ENCODE measurements around the gene MYO3B.

DNA sequence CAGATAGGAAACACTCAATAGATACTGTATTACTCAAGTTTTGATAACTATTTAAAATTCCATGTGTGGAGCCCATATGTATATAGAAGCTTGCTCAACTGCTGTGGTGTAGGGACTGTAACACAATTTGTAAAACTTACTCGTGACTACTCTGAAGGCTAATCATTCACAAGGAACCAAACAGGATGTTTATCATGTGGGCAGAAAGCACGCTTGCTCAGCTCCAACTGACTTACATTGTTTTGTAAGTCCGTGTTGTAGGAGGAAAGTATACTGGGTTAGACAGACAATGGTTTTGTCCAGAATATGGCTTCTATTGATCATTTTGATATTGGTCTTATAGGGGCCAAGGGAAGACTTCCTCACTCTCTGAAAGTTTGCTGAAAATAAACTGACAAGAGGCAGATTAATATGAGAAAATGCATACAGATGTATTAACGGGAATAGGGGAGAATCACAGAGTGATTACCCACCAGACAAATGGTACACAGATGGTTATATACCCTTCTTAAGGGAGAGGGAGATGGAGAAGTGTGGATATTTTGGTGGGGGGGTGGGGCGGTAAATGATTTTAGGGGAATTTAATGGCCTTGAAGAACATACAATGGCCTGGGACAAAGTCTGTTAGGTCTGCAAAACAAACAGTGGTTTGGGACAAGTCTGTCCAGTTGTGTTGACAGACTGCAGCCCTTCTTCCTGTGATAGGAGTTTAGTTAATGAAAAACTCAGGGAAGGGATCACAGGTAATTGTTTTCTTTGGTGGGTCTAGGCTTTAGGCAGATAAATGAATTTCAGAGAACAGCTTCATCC, 277.9 kb downstream of the MYO3B start:
- TF ChIP-seq, protein P1, sequence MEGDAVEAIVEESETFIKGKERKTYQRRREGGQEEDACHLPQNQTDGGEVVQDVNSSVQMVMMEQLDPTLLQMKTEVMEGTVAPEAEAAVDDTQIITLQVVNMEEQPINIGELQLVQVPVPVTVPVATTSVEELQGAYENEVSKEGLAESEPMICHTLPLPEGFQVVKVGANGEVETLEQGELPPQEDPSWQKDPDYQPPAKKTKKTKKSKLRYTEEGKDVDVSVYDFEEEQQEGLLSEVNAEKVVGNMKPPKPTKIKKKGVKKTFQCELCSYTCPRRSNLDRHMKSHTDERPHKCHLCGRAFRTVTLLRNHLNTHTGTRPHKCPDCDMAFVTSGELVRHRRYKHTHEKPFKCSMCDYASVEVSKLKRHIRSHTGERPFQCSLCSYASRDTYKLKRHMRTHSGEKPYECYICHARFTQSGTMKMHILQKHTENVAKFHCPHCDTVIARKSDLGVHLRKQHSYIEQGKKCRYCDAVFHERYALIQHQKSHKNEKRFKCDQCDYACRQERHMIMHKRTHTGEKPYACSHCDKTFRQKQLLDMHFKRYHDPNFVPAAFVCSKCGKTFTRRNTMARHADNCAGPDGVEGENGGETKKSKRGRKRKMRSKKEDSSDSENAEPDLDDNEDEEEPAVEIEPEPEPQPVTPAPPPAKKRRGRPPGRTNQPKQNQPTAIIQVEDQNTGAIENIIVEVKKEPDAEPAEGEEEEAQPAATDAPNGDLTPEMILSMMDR (IDR thresholded peaks at IDR 0.05; ENCODE audit: insufficient read depth, low read length, poor library complexity, severe bottlenecking), result no peak
- TF ChIP-seq EZH2phosphoT487 (conservative IDR thresholded peaks at IDR 0.05; ENCODE audit: low read length), result no peak

All from SU-DHL-6 (cell line).